Hematopoietic multipotent progenitor cell treated with erythropoietin and hydrocortisone succinate and interleukin-3 and kit ligand, for 6 days (in vitro differentiated cells): ENCODE results near the gene TANGO6.

Experiments
- DNase-seq: peaks from one replicate; pipeline ENCODE4 v3.0.0-alpha.2; 2015

Gene TANGO6

GRCh38 chr16:69064124-69064763, 220.9 kb downstream of the TANGO6 start:
- no peak for DNase-seq

GRCh38 chr16:69064764-69065313, 221.5 kb downstream of the TANGO6 start:
- no peak for DNase-seq

- DNase-seq = no peak
Measured at GRCh38 chr16:69069504-69069903, 226.2 kb downstream of the TANGO6 start.

GRCh38 chr16:69071036-69071435, 227.7 kb downstream of the TANGO6 start:
- DNase-seq = no peak

- DNase-seq = no peak
Measured at GRCh38 chr16:69072640-69072974, 229.3 kb downstream of the TANGO6 start.

- no peak for DNase-seq
Measured at GRCh38 chr16:69073181-69073702, 229.9 kb downstream of the TANGO6 start.

- DNase-seq = no peak
Measured at GRCh38 chr16:69077251-69077650, 233.9 kb downstream of the TANGO6 start.

GRCh38 chr16:69078073-69078472, 234.7 kb downstream of the TANGO6 start:
- no peak for DNase-seq

- DNase-seq = no peak
Measured at GRCh38 chr16:69079697-69080096, 236.4 kb downstream of the TANGO6 start.

- DNase-seq = no peak
Measured at GRCh38 chr16:69083306-69083941, 240.1 kb downstream of the TANGO6 start.

- no peak for DNase-seq
Measured at GRCh38 chr16:69084289-69084688, 241.0 kb downstream of the TANGO6 start.

- DNase-seq = no peak
Measured at GRCh38 chr16:69085032-69085695, 241.8 kb downstream of the TANGO6 start.

- no peak for DNase-seq
Measured at GRCh38 chr16:69087161-69087581, 243.8 kb downstream of the TANGO6 start.

- DNase-seq = no peak
Measured at GRCh38 chr16:69088684-69089083, 245.4 kb downstream of the TANGO6 start.

- peak; percentile 86 for DNase-seq
Measured at GRCh38 chr16:69089091-69089910, 246.0 kb downstream of the TANGO6 start.

GRCh38 chr16:69093974-69094373, 250.6 kb downstream of the TANGO6 start:
- DNase-seq = no peak

- no peak for DNase-seq
Measured at GRCh38 chr16:69094501-69094900, 251.2 kb downstream of the TANGO6 start.

- DNase-seq = no peak
Measured at GRCh38 chr16:69095193-69095592, 251.9 kb downstream of the TANGO6 start.

- DNase-seq = no peak
Measured at GRCh38 chr16:69100071-69100691, 256.9 kb downstream of the TANGO6 start.

- peak; percentile 81 for DNase-seq
Measured at GRCh38 chr16:69105501-69106361, 262.4 kb downstream of the TANGO6 start, which contains the start of gene HAS3. Gene HAS3, plus strand, starts transcription at chr16:69105653. Its CDS starts 3,743 bp downstream, at chr16:69109396.
